Left ventricle myocardium inferior (tissue), 1 donor: ENCODE data around the gene KCNQ2. TPM values are rescaled to one million over a fixed set of nuclear protein-coding genes. Genes with fewer than 3 reads are reported as not detected.

ENCODE experiments used
- DNase-seq: peaks from one replicate; pipeline ENCODE4 v3.0.0-alpha.2; 2020
- H3K27ac ChIP-seq: fragments of 200-600 bp; replicated peaks from 2 replicates; pipeline ENCODE4 v1.8.0; 2021
- H3K27me3 ChIP-seq: fragments of 200-600 bp; 2 replicates; pipeline ENCODE4 v1.8.0; 2021; ENCODE audit warnings: low read depth
- H3K36me3 ChIP-seq: fragments of 200-600 bp; 2 replicates; pipeline ENCODE4 v1.8.0; 2021
- H3K4me1 ChIP-seq: fragments of 200-600 bp; 2 replicates; pipeline ENCODE4 v1.8.0; 2021
- H3K4me3 ChIP-seq: fragments of 200-600 bp; 2 replicates; pipeline ENCODE4 v1.8.0; 2021; ENCODE audit warnings: mild to moderate bottlenecking, moderate library complexity
- H3K9me3 ChIP-seq: fragments of 200-600 bp; replicated peaks from 2 replicates; pipeline ENCODE4 v1.8.0; 2021
- intact Hi-C: fragments of 100-400 bp; cut with micrococcal nuclease; formaldehyde crosslinking; loops from one replicate; pipeline ENCODE4 v1.11.0; 2022
- total RNA-seq: library from RNA; stranded (reverse); fragmentation: NEBNext Ultra II Directional; extraction: Animal tissue kit (Norgen Biotek cat#: 25700); gene quantifications from one replicate; pipeline ENCODE4 v1.2.1, GENCODE V29; 2021
- TF ChIP-seq, protein P1 (sequence below): fragments of 200-600 bp; IDR thresholded peaks from 2 replicates; pipeline ENCODE4 v1.8.0; 2021; ENCODE audit warnings: antibody characterized with exemption, mild to moderate bottlenecking, borderline replicate concordance
- donor health status: DM: no; HTN: yes; CAD: no; lungs with severe emphysema.

The KCNQ2 gene
- total RNA-seq, 1 donor from 2014 or later: 2.3 TPM

DNA sequence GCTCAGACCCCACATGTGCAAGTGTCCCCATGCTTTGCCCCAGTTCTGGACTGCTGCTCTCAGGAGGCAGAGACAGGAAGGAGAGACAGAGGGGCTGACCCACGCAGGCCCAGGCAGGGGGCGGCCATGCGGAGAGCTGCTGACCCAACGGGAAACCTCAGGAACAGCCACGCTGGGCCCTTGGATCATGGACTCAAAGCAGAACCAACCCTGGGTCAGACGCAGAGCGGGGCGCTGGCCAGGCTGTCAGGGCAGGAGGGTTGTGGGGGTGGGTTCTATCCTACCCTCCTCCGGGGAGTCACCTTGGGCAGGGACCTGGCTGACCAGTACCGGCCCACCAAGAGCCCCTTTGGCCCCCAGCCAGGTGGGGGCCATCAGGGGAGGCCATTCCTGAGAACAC lies 2.0 kb downstream of the KCNQ2 start:
- no peak for DNase-seq
- Histone ChIP-seq H3K9me3 (no peaks in the 10 kb centered on the region), H3K4me3 (no peak overlapping the region), H3K27ac (no peak overlapping the region), H3K4me1 (peaks cover 12% of the 10 kb centered on the region), H3K27me3 (peaks cover 96% of the 10 kb centered on the region), H3K36me3 (no peaks in the 10 kb centered on the region)
- TF ChIP-seq, protein P1, sequence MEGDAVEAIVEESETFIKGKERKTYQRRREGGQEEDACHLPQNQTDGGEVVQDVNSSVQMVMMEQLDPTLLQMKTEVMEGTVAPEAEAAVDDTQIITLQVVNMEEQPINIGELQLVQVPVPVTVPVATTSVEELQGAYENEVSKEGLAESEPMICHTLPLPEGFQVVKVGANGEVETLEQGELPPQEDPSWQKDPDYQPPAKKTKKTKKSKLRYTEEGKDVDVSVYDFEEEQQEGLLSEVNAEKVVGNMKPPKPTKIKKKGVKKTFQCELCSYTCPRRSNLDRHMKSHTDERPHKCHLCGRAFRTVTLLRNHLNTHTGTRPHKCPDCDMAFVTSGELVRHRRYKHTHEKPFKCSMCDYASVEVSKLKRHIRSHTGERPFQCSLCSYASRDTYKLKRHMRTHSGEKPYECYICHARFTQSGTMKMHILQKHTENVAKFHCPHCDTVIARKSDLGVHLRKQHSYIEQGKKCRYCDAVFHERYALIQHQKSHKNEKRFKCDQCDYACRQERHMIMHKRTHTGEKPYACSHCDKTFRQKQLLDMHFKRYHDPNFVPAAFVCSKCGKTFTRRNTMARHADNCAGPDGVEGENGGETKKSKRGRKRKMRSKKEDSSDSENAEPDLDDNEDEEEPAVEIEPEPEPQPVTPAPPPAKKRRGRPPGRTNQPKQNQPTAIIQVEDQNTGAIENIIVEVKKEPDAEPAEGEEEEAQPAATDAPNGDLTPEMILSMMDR: no peak
- intact Hi-C loops: no loop called here

DNA sequence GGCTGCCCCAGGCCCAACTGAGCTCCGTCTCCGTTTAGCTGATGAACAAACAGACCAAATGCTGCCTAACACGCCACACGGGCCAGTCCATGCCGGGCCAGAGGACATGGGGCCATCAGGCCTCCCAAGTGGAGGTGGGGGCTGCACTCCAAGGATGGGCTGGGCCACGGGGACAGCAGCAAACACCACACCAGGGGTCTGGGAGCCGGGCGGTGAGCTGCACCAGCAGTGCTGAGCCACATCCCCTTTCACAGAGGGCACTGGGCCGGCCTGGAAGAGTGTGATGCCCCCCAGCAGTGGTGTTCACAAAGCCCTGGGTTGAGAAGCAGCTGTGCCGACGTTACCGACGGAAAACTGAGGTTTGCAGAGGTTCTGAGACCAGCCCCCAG lies 2.7 kb downstream of the KCNQ2 start:
- H3K4me1 ChIP-seq: peaks cover 12% of the 10 kb centered on the region
- H3K36me3 ChIP-seq: no peaks in the 10 kb centered on the region
- no peak for DNase-seq
- H3K9me3 ChIP-seq: no peaks in the 10 kb centered on the region
- TF ChIP-seq, protein P1: no peak
- no peak overlapping the region for H3K27ac ChIP-seq
- no peak overlapping the region for H3K4me3 ChIP-seq
- intact Hi-C loops: no loop called here
- peaks cover 96% of the 10 kb centered on the region for H3K27me3 ChIP-seq

DNA sequence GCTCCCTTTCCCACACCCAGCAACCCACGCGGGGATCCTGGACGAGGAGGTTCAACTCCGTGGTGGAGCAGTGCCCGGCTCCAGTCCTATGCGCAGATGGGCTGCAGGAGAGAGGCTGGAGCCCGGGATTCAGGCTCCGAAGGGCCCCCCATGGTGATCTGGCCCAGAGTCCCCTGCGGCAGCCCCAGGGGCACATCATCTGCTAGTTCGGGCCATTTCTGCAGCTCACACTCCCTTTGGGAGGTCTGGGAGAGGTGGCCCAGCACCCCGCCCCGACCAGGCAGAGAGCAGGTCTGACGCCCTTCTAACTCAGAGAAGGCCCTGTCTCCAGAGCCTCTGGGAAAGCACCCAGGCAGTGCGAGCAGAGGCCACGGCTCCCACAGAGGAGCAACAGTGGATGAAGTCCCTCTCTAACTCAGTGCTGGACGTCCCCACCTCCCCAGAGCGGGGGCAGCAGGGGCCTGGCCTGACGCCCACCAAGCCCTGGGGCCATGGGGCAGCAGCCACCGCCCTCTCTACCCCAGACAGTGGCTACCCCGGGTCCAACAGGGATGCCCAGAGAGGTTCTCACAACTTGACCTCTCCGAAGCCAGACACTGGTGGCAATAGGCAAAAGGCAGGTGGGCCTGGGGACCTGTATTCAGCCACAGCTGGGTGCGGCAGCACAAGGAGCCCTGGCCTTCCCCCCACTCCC lies 3.3 kb downstream of the KCNQ2 start:
- Histone ChIP-seq H3K4me1 (peaks cover 12% of the 10 kb centered on the region), H3K9me3 (no peaks in the 10 kb centered on the region), H3K36me3 (no peaks in the 10 kb centered on the region), H3K27ac (no peak overlapping the region), H3K27me3 (peaks cover 96% of the 10 kb centered on the region), H3K4me3 (no peak overlapping the region)
- TF ChIP-seq, protein P1: no peak
- DNase-seq: no peak
- intact Hi-C loops: no loop called here

DNA sequence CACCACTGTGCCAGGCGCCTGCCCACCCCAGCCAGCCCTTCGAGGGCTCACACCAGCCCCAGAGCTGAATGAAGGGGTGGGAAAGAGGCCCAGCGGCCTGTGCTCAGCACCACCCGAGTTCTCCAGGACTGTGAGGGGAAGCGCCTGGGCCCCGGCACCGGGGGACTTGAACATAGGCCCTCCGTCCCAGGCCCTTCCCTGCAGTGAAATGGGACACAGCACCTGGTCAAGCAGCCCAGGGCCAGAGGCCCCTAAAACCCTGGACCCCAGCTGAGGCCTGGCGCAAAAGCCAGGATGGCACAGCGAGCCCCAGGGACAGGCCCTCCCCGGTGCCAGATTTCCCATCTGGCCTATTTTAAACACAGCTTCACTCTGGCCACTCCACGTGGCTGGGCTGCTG lies 4.0 kb downstream of the KCNQ2 start:
- no peak overlapping the region for H3K4me3 ChIP-seq
- H3K27ac ChIP-seq: no peak overlapping the region
- intact Hi-C loops: no loop called here
- peaks cover 12% of the 10 kb centered on the region for H3K4me1 ChIP-seq
- no peak for DNase-seq
- H3K27me3 ChIP-seq: peaks cover 96% of the 10 kb centered on the region
- no peaks in the 10 kb centered on the region for H3K36me3 ChIP-seq
- TF ChIP-seq, protein P1: no peak
- no peaks in the 10 kb centered on the region for H3K9me3 ChIP-seq

DNA sequence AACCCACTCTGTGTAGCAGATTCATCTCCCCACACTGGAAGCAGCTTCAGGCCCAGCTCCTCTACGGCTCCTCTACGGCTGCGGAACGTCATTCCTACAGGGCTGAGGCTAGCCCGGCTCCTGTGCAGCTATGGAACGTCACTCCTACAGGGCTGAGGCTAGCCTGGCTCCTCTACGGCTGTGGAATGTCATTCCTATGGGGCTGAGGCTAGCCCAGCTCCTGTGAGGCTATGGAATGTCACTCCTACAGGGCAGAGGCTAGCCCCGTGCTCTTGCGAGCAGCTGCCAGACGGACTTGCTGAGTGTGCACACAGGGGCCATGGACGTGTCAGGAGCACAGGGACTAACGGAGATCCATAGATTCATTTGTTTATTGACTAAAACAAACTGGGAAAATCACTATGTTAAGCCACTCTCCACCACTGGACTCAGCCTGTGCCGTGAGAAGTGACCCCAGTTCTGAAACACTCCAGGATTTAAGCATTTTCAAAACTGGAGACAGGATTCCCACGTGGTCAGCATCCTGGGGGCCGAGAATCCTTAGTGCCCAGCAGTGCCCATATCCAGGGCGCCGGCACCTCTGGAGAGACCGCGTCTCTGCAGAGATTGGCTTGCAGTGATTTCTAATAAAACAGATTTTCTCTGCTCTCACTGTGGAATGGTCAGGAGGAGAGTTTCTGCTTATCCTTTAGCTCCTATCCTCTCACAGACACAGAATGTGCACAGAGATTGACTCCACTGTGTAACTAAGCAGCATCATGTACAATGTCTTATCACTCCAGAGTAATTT lies 5.0 kb downstream of the KCNQ2 start:
- no peaks in the 10 kb centered on the region for H3K36me3 ChIP-seq
- intact Hi-C loops: no loop called here
- TF ChIP-seq, protein P1: no peak
- H3K4me1 ChIP-seq: peaks cover 12% of the 10 kb centered on the region
- H3K9me3 ChIP-seq: no peaks in the 10 kb centered on the region
- H3K4me3 ChIP-seq: no peak overlapping the region
- H3K27ac ChIP-seq: no peak overlapping the region
- peaks cover 99% of the 10 kb centered on the region for H3K27me3 ChIP-seq
- no peak for DNase-seq
